K562 (cell line): ENCODE data around the gene SH3BGRL2. TPM values are rescaled to one million over a fixed set of nuclear protein-coding genes. Genes with fewer than 3 reads are reported as not detected.

Source experiments
- BHLHE40 ChIP-seq: IDR thresholded peaks from 2 replicates; pipeline ENCODE4 v1.6.1; 2011; ENCODE audit warnings: low read length, improper control_type of control experiment
- CTCF ChIP-seq, 3 experiments: IDR thresholded peaks in 2 of 3; conservative IDR thresholded peaks in 1 of 3; 2 replicates each; pipeline ENCODE4 v1.5.1; 2011 to 2012; ENCODE audit warnings: low read length in 3 of 3, mild to moderate bottlenecking in 3 of 3, control low read depth in 2 of 3, improper control_type of control experiment in 1 of 3, inconsistent platforms in 1 of 3, low read depth in 1 of 3, mixed read lengths in 1 of 3, moderate library complexity in 1 of 3; ENCODE audit not compliant: insufficient read depth in 2 of 3
- FOS ChIP-seq: IDR thresholded peaks from 3 replicates; pipeline ENCODE4 v1.6.1; 2011; ENCODE audit not compliant: insufficient read length; ENCODE audit errors: extremely low read depth
- FOXM1 ChIP-seq, 2 experiments: fragments of 450-650 bp in 1 of 2; sonication (generic) in 1 of 2; formaldehyde crosslinking in 1 of 2; IDR thresholded peaks; 2 replicates each; pipeline versions ENCODE4 v1.6.1 to v1.9.0; 2017 to 2022; ENCODE audit warnings: low read depth in 2 of 2, mild to moderate bottlenecking in 2 of 2, missing genetic modification reagents in 1 of 2, moderate library complexity in 1 of 2
- HDAC8 ChIP-seq: fragments of 450-650 bp; IDR thresholded peaks from 2 replicates; pipeline ENCODE4 v1.6.1; 2016; ENCODE audit warnings: mild to moderate bottlenecking, missing genetic modification characterization, moderate library complexity, missing compliant biosample characterization
- HES1 ChIP-seq: fragments of 450-650 bp; IDR thresholded peaks from 2 replicates; pipeline ENCODE4 v1.6.1; 2016; ENCODE audit warnings: low read depth, mild to moderate bottlenecking, moderate library complexity
- KDM2B ChIP-seq: fragments of 250-450 bp; sonication (Bioruptor Pico); IDR thresholded peaks from 2 replicates; pipeline ENCODE4 v1.8.0; 2021; ENCODE audit warnings: mild to moderate bottlenecking, moderate library complexity
- MED1 ChIP-seq: sonication (generic); formaldehyde crosslinking; IDR thresholded peaks from 2 replicates; pipeline ENCODE4 v1.8.1; 2023; ENCODE audit warnings: missing genetic modification reagents, borderline replicate concordance
- MXI1 ChIP-seq: IDR thresholded peaks from 2 replicates; pipeline ENCODE4 v1.6.1; 2011; ENCODE audit warnings: low read depth, mild to moderate bottlenecking, improper control_type of control experiment, low read length
- MYC ChIP-seq, 2 experiments: fragments of 250-450 bp in 1 of 2; sonication (Bioruptor Pico) in 1 of 2; IDR thresholded peaks; 2 replicates each; pipeline versions ENCODE4 v1.5.1 to v1.6.1; 2012 to 2021; ENCODE audit warnings: low read depth in 2 of 2, borderline replicate concordance in 1 of 2, improper control_type of control experiment in 1 of 2, low read length in 1 of 2, mild to moderate bottlenecking in 1 of 2, moderate library complexity in 1 of 2
- NR2C1 ChIP-seq, 2 experiments: fragments of 450-650 bp; IDR thresholded peaks; 2 replicates each; pipeline ENCODE4 v1.6.1; 2017; ENCODE audit warnings: mild to moderate bottlenecking in 2 of 2, antibody characterized with exemption in 1 of 2, inconsistent platforms in 1 of 2, missing compliant biosample characterization in 1 of 2, missing genetic modification characterization in 1 of 2
- NR4A1 ChIP-seq, 2 experiments: fragments of 250-450 bp in 1 of 2; fragments of 450-650 bp in 1 of 2; sonication (Bioruptor Pico) in 1 of 2; IDR thresholded peaks; 2 replicates each; pipeline versions ENCODE4 v1.4.0 to v1.6.1; 2016 to 2020; ENCODE audit warnings: mild to moderate bottlenecking in 2 of 2, missing compliant biosample characterization in 1 of 2, missing genetic modification characterization in 1 of 2, moderate library complexity in 1 of 2
- PRMT5 ChIP-seq: sonication (generic); formaldehyde crosslinking; IDR thresholded peaks from 2 replicates; pipeline ENCODE4 v1.5.0; 2020; ENCODE audit warnings: missing genetic modification reagents
- PTTG1 ChIP-seq: fragments of 450-650 bp; IDR thresholded peaks from 2 replicates; pipeline ENCODE4 v1.6.1; 2016; ENCODE audit warnings: low read depth, mild to moderate bottlenecking, missing genetic modification characterization, missing compliant biosample characterization
- RBM34 ChIP-seq: fragments of 200-400 bp; formaldehyde crosslinking; IDR thresholded peaks from 2 replicates; pipeline ENCODE4 v1.6.1; 2018; ENCODE audit warnings: low read length, borderline replicate concordance; ENCODE audit not compliant: insufficient read depth
- SUPT5H ChIP-seq: fragments of 450-650 bp; IDR thresholded peaks from 2 replicates; pipeline ENCODE4 v1.6.1; 2016
- TAF15 ChIP-seq: fragments of 200-400 bp; formaldehyde crosslinking; IDR thresholded peaks from 2 replicates; pipeline ENCODE4 v1.6.1; 2017; ENCODE audit warnings: mild to moderate bottlenecking, low read depth, low read length, moderate library complexity
- TEAD1 ChIP-seq, 2 experiments: fragments of 450-650 bp in 1 of 2; sonication (generic) in 1 of 2; formaldehyde crosslinking; IDR thresholded peaks; 2 replicates each; pipeline versions ENCODE4 v1.4.0 to v1.8.0; 2020 to 2022; ENCODE audit warnings: mild to moderate bottlenecking in 2 of 2, missing genetic modification reagents in 1 of 2
- WHSC1 ChIP-seq: IDR thresholded peaks from one replicate; pipeline ENCODE4 v1.6.1; 2012; ENCODE audit warnings: low read length, control low read depth, inconsistent platforms
- ZBTB1 ChIP-seq: sonication (generic); formaldehyde crosslinking; IDR thresholded peaks from 2 replicates; pipeline ENCODE4 v1.8.1; 2023; ENCODE audit warnings: missing genetic modification reagents, low read depth, mild to moderate bottlenecking, borderline replicate concordance
- ZBTB49 ChIP-seq: sonication (generic); formaldehyde crosslinking; IDR thresholded peaks from 2 replicates; pipeline ENCODE4 v1.8.0; 2022; ENCODE audit warnings: missing genetic modification reagents, mild to moderate bottlenecking, borderline replicate concordance
- ZNF408 ChIP-seq: fragments of 250-450 bp; sonication (Bioruptor Pico); IDR thresholded peaks from 2 replicates; pipeline ENCODE4 v1.4.0; 2020; ENCODE audit warnings: low read depth, mild to moderate bottlenecking, moderate library complexity
- ZZZ3 ChIP-seq: fragments of 450-650 bp; IDR thresholded peaks from 2 replicates; pipeline ENCODE4 v1.6.1; 2016; ENCODE audit warnings: antibody characterized with exemption, mild to moderate bottlenecking, moderate library complexity
- polyA plus RNA-seq, 8 experiments: library from polyadenylated mRNA; depleted of rRNA in 4 of 8; stranded (reverse) in 5 of 8; unstranded in 3 of 8; fragments of >200 nt; fragmentation: Nextera tagmentation in 2 of 8; fragmentation: Illumina TruSeq in 1 of 8; extraction: Ambion mirVana in 2 of 8; extraction: Trizol in 1 of 8; gene quantifications; 2 replicates each; pipeline versions ENCODE4 v1.2.1 to v1.2.3, GENCODE V29; 2011 to 2014; ENCODE audit warnings: inconsistent platforms in 1 of 8, missing spikeins in 1 of 8
- total RNA-seq, 7 experiments: library from RNA; depleted of rRNA in 6 of 7; stranded (reverse); fragments of >200 nt in 6 of 7; fragmentation: Illumina TruSeq in 2 of 7; extraction: Trizol in 2 of 7; gene quantifications; 2 replicates each; pipeline versions ENCODE4 v1.2.1 to v1.2.3, GENCODE V29; 2011 to 2021; ENCODE audit warnings: low replicate concordance in 1 of 7

Gene SH3BGRL2
- total and polyA plus RNA-seq, 9 of the 15 experiments (the other 6 are each of a cell fraction or from before 2014, with no cell fraction given): 4.4 to 12.1 (median 7.3) TPM

- TF ChIP-seq MXI1: peak; percentile 62; the same call in 1 of the 2 replicates
- peak; percentile 80 for TF ChIP-seq FOXM1 (IDR thresholded peaks at IDR 0.05; ENCODE audit: low read depth)
- TF ChIP-seq FOXM1 (CRISPR knock-in tag; IDR thresholded peaks at IDR 0.05; ENCODE audit: low read depth): no peak
- no peak for TF ChIP-seq TEAD1 (CRISPR knock-in tag; IDR thresholded peaks at IDR 0.05)
- TF ChIP-seq WHSC1: no peak
- 0 out of 2 replicates have a peak, but pooled peaks have one; percentile 15 for TF ChIP-seq MYC (IDR thresholded peaks at IDR 0.05; ENCODE audit: low read depth, low read length)
- TF ChIP-seq MYC (CRISPR knock-in tag; IDR thresholded peaks at IDR 0.05; ENCODE audit: borderline replicate concordance, low read depth): no peak
- TF ChIP-seq MED1 (CRISPR knock-in tag): no peak
- TF ChIP-seq BHLHE40: peak; percentile 37; the same call in 1 of the 2 replicates
- no peak for TF ChIP-seq HDAC8 (tag)
- TF ChIP-seq ZNF408: no peak
- TF ChIP-seq ZZZ3: no peak
- TF ChIP-seq CTCF (IDR thresholded peaks at IDR 0.05 in 2 of 3, conservative IDR thresholded peaks at IDR 0.05 in 1 of 3; ENCODE audit: insufficient read depth in 2 of 3, low read depth in 1 of 3, low read length in 3 of 3): no peak
- no peak for TF ChIP-seq RBM34
- no peak for TF ChIP-seq ZBTB49 (CRISPR knock-in tag)
- no peak for TF ChIP-seq NR4A1 (CRISPR knock-in tag; IDR thresholded peaks at IDR 0.05)
- 0 out of 2 replicates have a peak, but pooled peaks have one; percentile 45 for TF ChIP-seq NR4A1 (tag; IDR thresholded peaks at IDR 0.05)
- no peak for TF ChIP-seq FOS
- TF ChIP-seq NR2C1 (IDR thresholded peaks at IDR 0.05): no peak
- TF ChIP-seq NR2C1 (tag; IDR thresholded peaks at IDR 0.05): no peak
- no peak for TF ChIP-seq KDM2B
- no peak for TF ChIP-seq HES1
- TF ChIP-seq PTTG1 (tag): no peak
- TF ChIP-seq TAF15: no peak
- TF ChIP-seq ZBTB1 (CRISPR knock-in tag): no peak
- no peak for TF ChIP-seq PRMT5 (CRISPR knock-in tag)
- no peak for TF ChIP-seq SUPT5H
Measured at GRCh38 chr6:79604583-79605037, 26.5 kb upstream of the SH3BGRL2 start (continued).
